Activated CD4-positive, alpha-beta T cell treated with anti-CD3 and anti-CD28 coated beads, Interleukin-2, amount 10 ng/mL, durations not matched to agents 24 days and 14 days (primary cell): ENCODE data around the gene IPO9. TPM values are rescaled to one million over a fixed set of nuclear protein-coding genes. Genes with fewer than 3 reads are reported as not detected.
"Not testable (repeated sequence)": the region's sequence is repeated elsewhere in the genome, so short reads cannot be mapped to it uniquely, and the experiment has no call there.

Experiments
- DNase-seq: peaks from one replicate; pipeline ENCODE4 v3.0.0; 2022
- H3K27ac Mint-ChIP-seq: one replicate; pipeline ENCODE4 v1.8.0; 2022; ENCODE audit warnings: mild to moderate bottlenecking, mixed read lengths
- H3K27me3 Mint-ChIP-seq: one replicate; pipeline ENCODE4 v1.8.0; 2022; ENCODE audit warnings: mixed read lengths
- H3K36me3 Mint-ChIP-seq: one replicate; pipeline ENCODE4 v1.8.0; 2022; ENCODE audit warnings: low read depth, mild to moderate bottlenecking, mixed read lengths
- H3K4me1 Mint-ChIP-seq: one replicate; pipeline ENCODE4 v1.8.0; 2021; ENCODE audit warnings: mixed read lengths
- H3K4me3 Mint-ChIP-seq: one replicate; pipeline ENCODE4 v1.8.0; 2022; ENCODE audit warnings: mild to moderate bottlenecking, moderate library complexity, mixed read lengths
- H3K9me3 Mint-ChIP-seq: one replicate; pipeline ENCODE4 v1.8.0; 2021; ENCODE audit warnings: mixed read lengths
- intact Hi-C: fragments of 100-400 bp; cut with micrococcal nuclease; formaldehyde crosslinking; loops from one replicate; pipeline ENCODE4 v1.15.1; 2023
- total RNA-seq: library from RNA; stranded (reverse); gene quantifications from 2 replicates; pipeline ENCODE4 v1.2.3, GENCODE V29; 2022

Gene IPO9
- total RNA-seq, 1 donor from 2014 or later, result 66.3 TPM

DNA sequence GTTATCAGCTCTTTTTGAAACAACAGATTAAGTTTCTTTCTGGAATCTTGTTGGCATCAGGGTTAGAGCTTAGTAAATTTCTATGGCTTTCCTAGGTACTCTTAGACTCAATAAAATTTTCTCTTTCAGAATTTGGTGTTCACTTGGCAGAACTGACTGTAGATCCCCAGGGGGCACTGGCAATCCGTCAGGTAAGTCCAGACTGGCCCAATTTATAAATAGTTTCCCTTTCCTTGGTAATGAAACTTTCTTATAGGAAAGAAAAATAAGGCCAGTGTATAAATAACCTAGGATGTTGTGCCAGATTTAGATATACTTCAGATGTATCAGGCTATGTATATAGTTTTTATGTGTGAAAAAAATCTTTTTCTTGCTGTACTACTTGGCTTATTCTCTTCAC lies 18.2 kb downstream of the IPO9 start:
- Mint-ChIP-seq H3K9me3 (no peaks in the 10 kb centered on the region), H3K4me3 (no peak overlapping the region), H3K27me3 (no peaks in the 10 kb centered on the region), H3K27ac (no peak overlapping the region), H3K4me1 (peaks cover 9% of the 10 kb centered on the region), H3K36me3 (peaks cover 29% of the 10 kb centered on the region)
- intact Hi-C loops, result no loop called here
- no peak for DNase-seq

DNA sequence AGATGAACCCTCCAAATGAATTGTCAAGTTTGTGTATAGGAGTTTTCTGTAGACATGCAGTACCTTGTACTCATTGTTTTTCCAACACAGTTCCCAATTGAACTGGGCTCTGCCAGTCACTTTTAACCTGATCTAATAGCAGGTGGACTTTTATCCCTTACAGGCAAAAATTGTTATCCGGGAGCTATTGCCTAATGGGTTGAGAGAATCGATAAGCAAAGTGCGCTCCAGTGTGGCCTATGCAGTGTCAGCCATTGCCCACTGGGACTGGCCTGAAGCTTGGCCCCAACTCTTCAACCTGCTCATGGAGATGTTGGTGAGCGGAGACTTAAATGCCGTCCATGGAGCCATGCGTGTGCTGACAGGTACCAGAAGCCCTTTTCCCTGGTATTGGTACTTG lies 19.3 kb downstream of the IPO9 start:
- no peaks in the 10 kb centered on the region for H3K27me3 Mint-ChIP-seq
- no peaks in the 10 kb centered on the region for H3K9me3 Mint-ChIP-seq
- H3K27ac Mint-ChIP-seq, result no peak overlapping the region
- DNase-seq, result no peak
- H3K36me3 Mint-ChIP-seq, result peaks cover 34% of the 10 kb centered on the region
- peaks cover 5% of the 10 kb centered on the region for H3K4me1 Mint-ChIP-seq
- intact Hi-C loops, result no loop called here
- no peak overlapping the region for H3K4me3 Mint-ChIP-seq

DNA sequence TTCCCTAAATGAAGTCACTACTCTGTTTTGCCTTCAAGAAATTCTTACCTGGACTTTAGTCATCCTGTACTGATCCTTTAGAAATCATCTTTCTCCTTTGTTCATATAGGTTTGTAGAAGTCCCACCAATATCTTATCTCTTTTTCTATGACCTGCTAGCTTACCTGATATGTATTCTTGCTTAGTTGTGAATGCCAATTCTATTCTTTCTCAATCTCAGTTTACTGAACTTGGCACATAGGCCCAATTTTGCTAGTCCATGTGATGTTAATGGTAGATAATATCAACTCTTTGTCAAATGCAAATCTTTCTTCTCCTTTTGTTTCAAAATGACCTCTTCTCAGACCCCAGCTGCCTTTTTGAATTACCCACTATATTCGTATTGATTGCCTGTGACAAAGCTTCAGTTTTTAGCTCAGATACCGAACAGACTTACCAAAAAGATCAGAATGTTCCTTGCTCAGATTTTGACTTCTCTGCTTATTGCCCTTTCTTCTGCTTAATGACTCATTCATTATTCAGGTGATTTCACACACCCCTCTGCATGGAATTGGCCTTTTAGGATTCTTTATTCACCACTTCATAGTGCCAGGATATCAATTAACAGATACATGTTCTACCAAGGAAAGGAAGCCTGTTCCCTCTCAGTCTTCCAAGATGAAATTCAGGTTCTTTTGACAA lies 20.6 kb downstream of the IPO9 start:
- H3K4me1 Mint-ChIP-seq, result peaks cover 5% of the 10 kb centered on the region
- DNase-seq, result no peak
- no peaks in the 10 kb centered on the region for H3K27me3 Mint-ChIP-seq
- no peak overlapping the region for H3K27ac Mint-ChIP-seq
- H3K4me3 Mint-ChIP-seq, result no peak overlapping the region
- intact Hi-C loops, result no loop called here
- H3K36me3 Mint-ChIP-seq, result peaks cover 41% of the 10 kb centered on the region
- H3K9me3 Mint-ChIP-seq, result no peaks in the 10 kb centered on the region

DNA sequence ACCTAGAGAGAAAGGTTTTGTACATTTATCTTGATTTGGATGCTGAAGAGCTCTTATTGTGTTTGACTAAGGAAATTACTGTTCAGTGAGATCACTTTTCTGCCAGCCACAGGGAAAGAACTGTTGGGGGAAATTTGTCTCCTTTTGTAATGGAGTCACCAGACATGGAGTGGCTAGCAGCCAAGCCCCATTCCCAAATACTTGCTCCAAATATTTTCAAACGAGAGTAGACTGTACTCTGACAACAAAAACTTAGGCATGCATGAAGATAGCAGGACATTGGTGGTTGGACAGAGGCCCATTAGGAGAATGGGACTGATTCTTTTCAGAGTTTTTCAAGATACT lies 21.1 kb downstream of the IPO9 start:
- Mint-ChIP-seq H3K4me1 (peaks cover 5% of the 10 kb centered on the region), H3K9me3 (no peaks in the 10 kb centered on the region), H3K27ac (no peak overlapping the region), H3K27me3 (no peaks in the 10 kb centered on the region), H3K36me3 (peaks cover 46% of the 10 kb centered on the region), H3K4me3 (no peak overlapping the region)
- intact Hi-C loops, result no loop called here
- no peak for DNase-seq

DNA sequence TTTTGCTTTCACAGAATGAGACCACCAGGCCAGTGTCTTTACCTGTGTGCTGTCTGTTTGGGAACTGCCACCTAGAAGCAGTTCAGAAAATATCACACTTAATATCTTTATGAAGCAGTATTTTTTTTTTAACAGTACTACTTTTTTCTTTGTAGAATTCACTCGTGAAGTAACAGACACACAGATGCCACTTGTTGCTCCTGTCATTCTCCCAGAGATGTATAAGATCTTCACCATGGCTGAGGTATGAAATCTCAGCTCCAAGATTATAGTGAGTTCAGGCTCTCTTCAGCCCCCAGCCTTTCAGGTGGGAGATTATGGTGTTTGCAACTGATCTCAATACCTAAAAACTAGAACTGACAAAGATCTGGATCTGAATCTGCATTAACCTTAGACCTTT lies 23.0 kb downstream of the IPO9 start:
- intact Hi-C loops, result no loop called here
- Mint-ChIP-seq H3K4me1 (peaks cover 2% of the 10 kb centered on the region), H3K27ac (no peak overlapping the region), H3K4me3 (no peak overlapping the region), H3K27me3 (no peaks in the 10 kb centered on the region), H3K9me3 (no peaks in the 10 kb centered on the region), H3K36me3 (peaks cover 64% of the 10 kb centered on the region)
- DNase-seq, result no peak

DNA sequence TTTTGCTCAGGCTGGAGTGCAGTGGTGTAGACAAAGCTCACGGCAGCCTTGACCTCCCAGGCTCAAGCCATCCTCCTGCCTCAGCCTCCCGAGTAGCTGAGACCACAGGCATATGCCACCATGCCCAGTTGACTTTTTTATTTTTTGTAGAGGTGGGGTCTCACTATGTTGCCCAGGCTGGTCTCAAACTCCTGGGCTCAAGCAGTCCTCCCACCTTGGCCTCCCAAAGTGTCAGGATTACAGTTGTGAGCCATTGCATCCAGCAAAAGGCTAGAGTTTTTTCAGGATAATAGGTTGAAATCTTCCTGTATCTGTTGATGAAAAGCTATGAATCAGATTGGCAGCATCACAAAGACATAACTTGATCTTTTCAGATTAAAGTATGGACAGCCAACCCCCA lies 27.8 kb downstream of the IPO9 start:
- DNase-seq, H3K27me3 Mint-ChIP-seq, H3K9me3 Mint-ChIP-seq, H3K27ac Mint-ChIP-seq, H3K4me1 Mint-ChIP-seq, intact Hi-C loops, H3K4me3 Mint-ChIP-seq: not testable (repeated sequence)
- peaks cover 71% of the 10 kb centered on the region for H3K36me3 Mint-ChIP-seq

DNA sequence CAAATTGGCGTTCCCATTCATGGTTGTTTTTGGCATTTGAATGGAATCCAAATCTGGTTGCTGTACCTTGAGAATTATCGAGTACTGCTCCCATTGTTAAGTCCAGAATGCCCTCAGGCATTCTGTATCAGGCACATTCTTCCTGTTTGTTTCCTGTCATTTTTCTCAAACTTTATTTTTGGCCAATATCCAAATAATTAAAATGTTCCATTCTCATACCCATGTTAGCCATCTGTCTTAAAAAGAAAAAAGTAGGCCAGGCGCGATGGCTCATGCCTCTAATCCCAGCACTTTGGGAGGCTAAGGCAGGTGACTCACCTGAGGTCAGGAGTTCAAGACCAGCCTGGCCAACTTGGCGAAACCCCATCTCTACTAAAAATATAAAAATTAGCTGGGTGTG lies 30.5 kb downstream of the IPO9 start:
- Mint-ChIP-seq H3K4me3 (no peak overlapping the region), H3K9me3 (no peaks in the 10 kb centered on the region), H3K27ac (no peak overlapping the region), H3K36me3 (peaks cover 59% of the 10 kb centered on the region), H3K27me3 (no peaks in the 10 kb centered on the region), H3K4me1 (no peaks in the 10 kb centered on the region)
- intact Hi-C loops, result no loop called here
- no peak for DNase-seq

DNA sequence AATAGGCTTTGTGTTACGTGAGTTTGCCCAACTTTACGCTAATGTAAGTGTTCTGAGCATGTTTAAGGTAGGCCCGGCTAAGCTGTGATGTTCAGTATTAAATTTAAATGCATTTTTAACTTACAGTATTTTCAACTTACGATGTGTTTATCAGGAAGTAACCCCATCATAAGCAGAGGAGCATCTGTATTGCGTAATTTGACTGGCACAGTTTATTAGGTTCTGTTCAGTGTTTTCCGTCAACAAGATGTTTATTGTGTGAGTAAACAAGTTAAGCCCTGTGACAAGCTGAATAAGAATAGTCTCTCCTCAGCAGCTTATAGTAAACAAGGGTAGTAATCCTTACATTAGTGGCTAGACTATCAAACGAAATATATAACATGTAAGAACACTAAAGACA lies 32.5 kb downstream of the IPO9 start:
- Mint-ChIP-seq H3K27ac (no peak overlapping the region), H3K4me3 (no peak overlapping the region), H3K27me3 (no peaks in the 10 kb centered on the region), H3K36me3 (peaks cover 44% of the 10 kb centered on the region), H3K4me1 (no peaks in the 10 kb centered on the region), H3K9me3 (no peaks in the 10 kb centered on the region)
- intact Hi-C loops, result no loop called here
- DNase-seq, result no peak

DNA sequence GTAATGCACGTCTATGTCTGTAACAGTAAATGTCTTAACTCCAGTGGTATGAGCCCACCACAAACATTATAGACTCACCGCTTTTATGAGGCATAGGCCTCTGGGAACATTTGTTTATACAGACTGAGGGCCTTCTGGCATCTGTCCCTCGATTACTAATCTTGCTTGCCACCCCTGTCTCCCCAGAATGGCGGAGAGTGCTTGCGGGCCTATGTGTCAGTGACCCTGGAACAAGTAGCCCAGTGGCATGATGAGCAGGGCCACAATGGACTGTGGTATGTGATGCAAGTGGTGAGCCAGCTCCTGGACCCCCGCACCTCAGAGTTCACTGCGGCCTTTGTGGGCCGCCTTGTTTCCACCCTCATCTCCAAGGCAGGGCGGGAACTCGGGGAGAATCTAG lies 41.4 kb downstream of the IPO9 start:
- no peaks in the 10 kb centered on the region for H3K9me3 Mint-ChIP-seq
- DNase-seq, result no peak
- no peak overlapping the region for H3K4me3 Mint-ChIP-seq
- H3K4me1 Mint-ChIP-seq, result peaks cover 3% of the 10 kb centered on the region
- no peaks in the 10 kb centered on the region for H3K27me3 Mint-ChIP-seq
- no peak overlapping the region for H3K27ac Mint-ChIP-seq
- intact Hi-C loops, result no loop called here
- peaks cover 66% of the 10 kb centered on the region for H3K36me3 Mint-ChIP-seq

DNA sequence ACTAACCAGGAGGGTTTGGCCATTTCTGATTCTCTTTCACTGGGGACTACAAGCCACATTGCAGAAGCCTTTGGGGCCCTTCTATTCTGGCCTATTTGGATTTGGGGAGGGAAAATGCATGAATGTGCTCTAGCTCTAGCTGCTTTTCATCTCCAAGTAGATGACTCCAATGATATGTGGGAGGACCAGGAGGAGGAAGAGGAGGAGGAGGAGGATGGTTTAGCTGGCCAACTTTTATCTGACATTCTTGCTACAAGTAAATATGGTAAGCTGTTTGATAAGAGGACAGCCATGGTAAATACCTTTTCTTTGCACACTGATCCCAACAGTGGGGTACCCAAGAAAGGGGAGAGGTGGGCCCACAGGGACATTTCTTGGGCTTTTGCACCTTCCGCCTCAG lies 45.7 kb downstream of the IPO9 start:
- Mint-ChIP-seq H3K9me3 (no peaks in the 10 kb centered on the region), H3K27me3 (no peaks in the 10 kb centered on the region), H3K36me3 (peaks cover 65% of the 10 kb centered on the region), H3K4me3 (no peak overlapping the region), H3K4me1 (peaks cover 2% of the 10 kb centered on the region), H3K27ac (no peak overlapping the region)
- DNase-seq, result no peak
- intact Hi-C loops, result no loop called here

DNA sequence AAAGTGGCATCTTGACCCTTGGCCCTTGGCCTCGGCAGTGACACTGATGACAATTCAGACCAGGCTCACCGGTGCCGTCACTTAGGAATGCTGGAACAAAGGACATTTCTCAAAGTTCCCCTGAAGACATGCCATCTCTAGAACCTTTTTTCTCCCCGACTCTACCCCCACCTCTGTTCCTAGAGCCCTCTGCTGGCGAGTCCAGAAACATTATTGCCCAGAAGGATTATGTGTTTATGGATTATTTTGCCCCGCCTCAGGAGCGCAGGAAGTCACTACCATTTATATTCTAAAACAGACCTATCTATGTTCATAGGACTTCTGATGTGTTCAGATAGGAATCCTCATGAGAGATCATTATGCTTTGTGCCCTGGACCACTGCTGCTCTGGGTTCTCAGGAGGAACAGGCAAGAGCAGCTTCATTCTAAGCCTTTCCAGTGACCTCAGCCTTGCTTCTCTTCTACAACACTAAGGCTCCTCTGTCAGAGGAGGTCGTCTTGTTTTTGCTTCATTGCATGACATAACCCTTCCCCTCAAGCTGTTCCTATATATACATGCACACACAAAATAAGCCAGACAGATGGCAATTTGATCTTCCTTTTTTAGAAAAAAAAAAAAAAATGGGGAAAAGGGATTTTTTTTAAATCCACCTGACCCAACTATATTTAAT lies 47.3 kb downstream of the IPO9 start:
- Mint-ChIP-seq H3K9me3 (no peaks in the 10 kb centered on the region), H3K4me1 (peaks cover 2% of the 10 kb centered on the region), H3K36me3 (peaks cover 51% of the 10 kb centered on the region), H3K27ac (no peak overlapping the region), H3K4me3 (no peak overlapping the region), H3K27me3 (no peaks in the 10 kb centered on the region)
- intact Hi-C loops, result no loop called here
- DNase-seq, result no peak

DNA sequence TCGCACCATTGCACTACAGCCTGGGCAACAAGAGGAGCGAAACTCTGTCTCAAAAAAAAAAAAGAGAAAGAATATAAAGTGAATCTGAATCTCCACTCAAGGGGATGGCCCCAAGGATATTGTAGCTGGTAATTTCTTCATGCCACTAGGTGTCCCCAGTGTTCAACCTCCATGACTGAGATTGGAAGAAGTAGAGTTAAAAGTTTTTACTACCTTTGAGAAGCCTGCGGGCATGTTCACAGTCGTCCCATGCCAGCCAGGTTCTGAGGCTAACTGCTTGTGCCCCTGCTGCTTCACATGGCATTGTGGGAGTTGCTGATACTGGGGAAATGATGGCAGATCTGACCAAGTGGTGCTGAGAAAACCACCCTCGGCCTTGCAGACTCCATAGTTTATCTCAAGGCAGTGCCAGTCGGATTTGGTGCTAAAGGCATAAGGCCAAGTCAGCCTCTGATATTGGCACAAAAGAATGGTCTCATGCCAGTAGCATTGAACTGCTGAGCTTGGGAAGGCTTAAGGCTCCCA lies 49.0 kb downstream of the IPO9 start:
- no peak overlapping the region for H3K4me3 Mint-ChIP-seq
- H3K36me3 Mint-ChIP-seq, result peaks cover 35% of the 10 kb centered on the region
- H3K9me3 Mint-ChIP-seq, result no peaks in the 10 kb centered on the region
- intact Hi-C loops, result loop anchor here (2.0 kb wide), 1 partner anchor 95 kb away; no protein-coding TSS in a partner anchor
- no peak overlapping the region for H3K27ac Mint-ChIP-seq
- no peaks in the 10 kb centered on the region for H3K27me3 Mint-ChIP-seq
- H3K4me1 Mint-ChIP-seq, result peaks cover 2% of the 10 kb centered on the region
- peak; percentile 77 for DNase-seq

DNA sequence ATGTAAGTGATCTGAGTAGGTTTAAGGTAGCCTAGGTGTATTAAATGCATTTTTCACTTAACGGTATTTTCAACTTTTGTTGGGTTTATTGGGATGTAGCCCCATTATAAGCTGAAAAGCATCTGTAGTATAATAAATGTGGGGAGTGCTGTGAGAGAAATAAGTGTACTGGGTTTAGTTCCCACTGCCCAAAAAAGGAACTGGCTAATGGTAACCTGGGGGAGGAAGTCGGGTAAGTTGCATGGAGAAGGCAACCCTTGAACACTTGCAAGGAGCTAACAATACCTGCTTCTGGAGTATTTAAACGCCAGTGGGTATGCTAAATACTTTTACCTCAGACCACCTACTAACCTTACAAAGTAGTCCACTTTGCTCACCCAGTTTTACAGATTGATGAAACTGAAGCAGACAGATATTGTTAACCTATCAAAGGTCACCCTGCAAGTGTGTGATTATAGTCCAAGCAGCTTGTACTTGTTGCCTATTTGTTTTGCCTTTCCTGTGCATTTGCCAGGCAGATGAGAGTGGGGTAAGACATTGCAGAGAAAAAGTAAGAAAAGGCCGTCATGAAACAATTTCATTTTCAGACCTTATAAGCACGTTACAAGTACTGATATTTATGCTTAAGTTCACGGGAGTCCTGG lies 52.1 kb downstream of the IPO9 start:
- Mint-ChIP-seq H3K9me3 (no peaks in the 10 kb centered on the region), H3K4me1 (peaks cover 2% of the 10 kb centered on the region), H3K4me3 (no peak overlapping the region), H3K36me3 (peaks cover 17% of the 10 kb centered on the region), H3K27ac (peak overlapping the region; percentile 14), H3K27me3 (no peaks in the 10 kb centered on the region)
- intact Hi-C loops, result no loop called here
- no peak for DNase-seq

DNA sequence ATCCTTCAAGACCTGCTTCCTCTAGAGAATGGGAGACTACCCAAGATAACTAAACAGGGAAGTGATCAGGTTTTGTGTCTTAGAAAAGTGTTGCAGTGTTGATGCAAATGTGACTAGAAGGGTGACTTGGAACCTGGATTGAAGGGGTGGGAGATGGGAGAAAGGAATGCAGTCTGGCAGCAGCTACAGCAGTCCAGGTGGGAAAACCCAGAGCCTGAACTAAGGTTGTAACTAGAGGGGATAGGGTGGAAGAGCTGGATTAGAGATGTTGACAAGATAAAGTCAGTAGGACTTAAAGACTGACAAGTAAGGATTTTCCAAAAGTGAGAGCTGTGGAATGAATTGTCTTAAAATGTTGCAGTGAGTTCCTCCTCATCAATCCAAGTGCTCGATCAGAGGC lies 52.7 kb downstream of the IPO9 start:
- H3K4me1 Mint-ChIP-seq, result peaks cover 2% of the 10 kb centered on the region
- H3K4me3 Mint-ChIP-seq, result no peak overlapping the region
- DNase-seq, result no peak
- H3K9me3 Mint-ChIP-seq, result no peaks in the 10 kb centered on the region
- H3K27me3 Mint-ChIP-seq, result no peaks in the 10 kb centered on the region
- H3K27ac Mint-ChIP-seq, result peak overlapping the region; percentile 14
- peaks cover 13% of the 10 kb centered on the region for H3K36me3 Mint-ChIP-seq
- intact Hi-C loops, result no loop called here
